Heart left ventricle (tissue), 16 donors: Measurements from ENCODE around the gene NUDT2. TPM values are rescaled to one million over a fixed set of nuclear protein-coding genes. Genes with fewer than 3 reads are reported as not detected.
A peak's percentile ranks its signal among the peaks of the same experiment; 100 is the strongest.

Experiments
- ATAC-seq, 4 donors: fragments of 200-7000 bp; cut with Tn5 transposase; one replicate each; pipeline ENCODE4 v1.9.1; 2020 to 2022; ENCODE audit warnings: moderate library complexity in 4 of 4, mild to moderate bottlenecking in 3 of 4, moderate number of reproducible peaks in 1 of 4
- DNase-seq, 5 donors: peaks; one replicate each; pipeline ENCODE4 v3.0.0-alpha.2; 2020
- H3K27ac ChIP-seq, 12 donors: fragments of 200-600 bp; sonication (generic) in 4 of 12; one replicate each; pipeline versions ENCODE4 v1.5.0 to v1.8.0; 2016 to 2022; ENCODE audit warnings: mild to moderate bottlenecking in 2 of 12
- H3K27me3 ChIP-seq, 9 donors: fragments of 200-600 bp; sonication (generic) in 2 of 9; one replicate each; pipeline versions ENCODE4 v1.5.1 to v1.8.0; 2016 to 2022; ENCODE audit warnings: mild to moderate bottlenecking in 3 of 9
- H3K36me3 ChIP-seq, 9 donors: fragments of 200-600 bp; sonication (generic) in 2 of 9; one replicate each; pipeline versions ENCODE4 v1.5.0 to v1.8.0; 2018 to 2022; ENCODE audit warnings: mild to moderate bottlenecking in 2 of 9
- H3K4me1 ChIP-seq, 12 donors: fragments of 200-600 bp; sonication (generic) in 4 of 12; one replicate each; pipeline versions ENCODE4 v1.5.0 to v1.8.0; 2016 to 2022; ENCODE audit warnings: mild to moderate bottlenecking in 3 of 12
- H3K4me3 ChIP-seq, 12 donors: fragments of 200-600 bp; sonication (generic) in 4 of 12; one replicate each; pipeline versions ENCODE4 v1.5.0 to v1.8.0; 2017 to 2022; ENCODE audit warnings: mild to moderate bottlenecking in 9 of 12, moderate library complexity in 4 of 12
- H3K9me3 ChIP-seq, 12 donors: fragments of 200-600 bp; sonication (generic) in 4 of 12; one replicate each; pipeline versions ENCODE4 v1.5.0 to v1.8.0; 2016 to 2022; ENCODE audit warnings: mild to moderate bottlenecking in 1 of 12
- CTCF ChIP-seq, 12 donors: fragments of 200-600 bp; sonication (generic) in 4 of 12; IDR thresholded peaks; one replicate each; pipeline versions ENCODE4 v1.5.0 to v1.8.0; 2018 to 2022; ENCODE audit warnings: antibody characterized with exemption in 12 of 12, mild to moderate bottlenecking in 5 of 12
- POLR2A ChIP-seq, 2 donors: fragments of 450-650 bp; IDR thresholded peaks; one replicate each; pipeline ENCODE4 v1.6.1; 2017; ENCODE audit warnings: antibody characterized with exemption in 2 of 2, mild to moderate bottlenecking in 2 of 2, moderate library complexity in 2 of 2
- WGBS, 4 donors: extraction: QIAGEN DNeasy Blood & Tissue Kit in 2 of 4; methylation state at CpG; one replicate each; pipeline versions ENCODE4 v1.1.5 to v1.1.7; 2013 to 2018; 5-methylcytosine and 5-hydroxymethylcytosine counted together
- intact Hi-C, 10 donors: fragments of 100-400 bp; cut with DNase I; formaldehyde crosslinking; loops; one replicate each; pipeline versions ENCODE4 v1.11.1 to v1.14.2; 2022
- polyA plus RNA-seq, 2 donors: library from polyadenylated mRNA; stranded (reverse); fragments of 200-250 nt; gene quantifications; one replicate each; pipeline ENCODE4 v1.2.3, GENCODE V29; 2013
- total RNA-seq, 9 donors: library from RNA; depleted of rRNA in 2 of 9; stranded (reverse); fragments of >200 nt in 2 of 9; fragmentation: NEBNext Ultra II Directional in 3 of 9; extraction: Animal tissue kit (Norgen Biotek cat#: 25700) in 3 of 9; gene quantifications; one replicate each; pipeline versions ENCODE4 v1.1.0 to v1.2.4, GENCODE V29; 2016 to 2023
- donor health status: ischemic (EF 13 %, LVEDD 7.1; RV severe dilation, severe dysfunction).
- donor health status: healthy with polysubstance abuse.
- donor health status: DM: no; HTN: yes; CAD: no.
- donor health status: DM: no; HTN: no; CAD: no.
- donor health status: ischemic (EF 25% LVEDD 6.9; RV normal size, moderate dysfunction).
- donor health status: ischemic (EF 25% LVEDD 5.7; RV mildly dilated, moderate dysfunction).
- donor health status: healthy.
- donor health status: DM: yes; HTN: yes; CAD: no.
- donor health status: ischemic (EF 35%, LVEDD 5.7; RV mildly dilated, moderate dysfunction).
- donor health status: nonischemic (EF 11% LVEDD 7.7; RV severe dilation, severe dysfunction).
- donor health status: DM: yes; HTN: yes; CAD: no.
- donor health status: PGD.
- donor health status: ischemic (EF 29% LVEDD 5.4; RV normal size, mild dysfunction).
- donor health status: nonischemic (EF 23%, LVEDD 6.1; RV moderate dilation, normal function).

Gene NUDT2
- total and polyA plus RNA-seq, 11 donors, result 14.1 to 27.6 (median 17.5) TPM

GRCh38 chr9:34338665-34339385 is 9.5 kb downstream of the NUDT2 start:
- Histone ChIP-seq H3K9me3 (no peaks in the 10 kb centered on the region), H3K36me3 (peaks cover 0 to 62% (median 42%) of the 10 kb centered on the region in 9 donors), H3K27ac (no peak overlapping the region), H3K4me1 (peaks cover 0 to 29% (median 17%) of the 10 kb centered on the region in 12 donors), H3K27me3 (no peaks in the 10 kb centered on the region), H3K4me3 (no peak overlapping the region)
- peak in 2 of 5 donors; percentile 33 for DNase-seq
- 73 to 89% (median 74%) methylated on average over 2 of the region's 2 CpGs for WGBS, 4 donors
- intact Hi-C loops, result loop anchor here in 7 of 10 donors (5.0 to 10.0 kb wide), 5 partner anchors 96 to 256 kb away; no protein-coding TSS in a partner anchor
- no peak for TF ChIP-seq POLR2A (IDR thresholded peaks at IDR 0.05)
- no peak for TF ChIP-seq CTCF (IDR thresholded peaks at IDR 0.05)
- peak in 3 of 4 donors; percentile 47 to 65 (median 52) for ATAC-seq

GRCh38 chr9:34341659-34342295 is 12.4 kb downstream of the NUDT2 start:
- ATAC-seq, result peak in 2 of 4 donors; percentile 23 to 47
- TF ChIP-seq POLR2A (IDR thresholded peaks at IDR 0.05), result no peak
- TF ChIP-seq CTCF (IDR thresholded peaks at IDR 0.05), result no peak
- no peaks in the 10 kb centered on the region for H3K27me3 ChIP-seq
- no peak overlapping the region for H3K4me3 ChIP-seq
- intact Hi-C loops, result no loop called here
- peaks cover 0 to 63% (median 44%) of the 10 kb centered on the region in 9 donors for H3K36me3 ChIP-seq
- WGBS, 4 donors, result 73 to 84% (median 80%) methylated on average over 6 to 7 of the region's 7 CpGs
- peak overlapping the region in 8 of 12 donors; percentile 28 to 84 (median 64) for H3K27ac ChIP-seq
- H3K9me3 ChIP-seq, result no peaks in the 10 kb centered on the region
- peaks cover 0 to 44% (median 19%) of the 10 kb centered on the region in 12 donors for H3K4me1 ChIP-seq
- DNase-seq, result no peak

GRCh38 chr9:34343090-34343489 is 13.7 kb downstream of the NUDT2 start:
- WGBS, 4 donors, result 61 to 83% (median 76%) methylated on average over 5 of the region's 5 CpGs
- intact Hi-C loops, result no loop called here
- H3K27me3 ChIP-seq, result no peaks in the 10 kb centered on the region
- peak overlapping the region in 10 of 12 donors; percentile 4 to 84 (median 64) for H3K27ac ChIP-seq
- ATAC-seq, result peak; percentile 70 to 84 (median 78)
- peak in 4 of 5 donors; percentile 65 to 81 (median 75) for DNase-seq
- no peak overlapping the region for H3K4me3 ChIP-seq
- peaks cover 0 to 44% (median 19%) of the 10 kb centered on the region in 12 donors for H3K4me1 ChIP-seq
- peaks cover 0 to 58% (median 42%) of the 10 kb centered on the region in 9 donors for H3K36me3 ChIP-seq
- TF ChIP-seq CTCF (IDR thresholded peaks at IDR 0.05) (no peak), POLR2A (IDR thresholded peaks at IDR 0.05) (no peak)
- H3K9me3 ChIP-seq, result no peaks in the 10 kb centered on the region

- Histone ChIP-seq H3K4me1 (peaks cover 0 to 41% (median 19%) of the 10 kb centered on the region in 12 donors), H3K36me3 (peaks cover 0 to 59% (median 40%) of the 10 kb centered on the region in 9 donors), H3K4me3 (no peak overlapping the region), H3K27ac (peak overlapping the region in 10 of 12 donors; percentile 4 to 84 (median 32)), H3K9me3 (no peaks in the 10 kb centered on the region), H3K27me3 (no peaks in the 10 kb centered on the region)
- ATAC-seq (peak in 2 of 4 donors; percentile 12 to 18), DNase-seq (no peak)
- intact Hi-C loops, result no loop called here
- 67 to 97% (median 88%) methylated on average over 1 of the region's 1 CpG for WGBS, 4 donors
- no peak for TF ChIP-seq CTCF (IDR thresholded peaks at IDR 0.05)
- TF ChIP-seq POLR2A (IDR thresholded peaks at IDR 0.05), result no peak
Observed at GRCh38 chr9:34343605-34344004, 14.2 kb downstream of the NUDT2 start.
